PC-9 (cell line): ENCODE results near the gene NUDT15.

ENCODE experiments used
- CTCF ChIP-seq: fragments of 200-600 bp; sonication (generic); conservative IDR thresholded peaks from 2 replicates; pipeline ENCODE4 v1.6.1; 2017; ENCODE audit warnings: mixed run types, antibody characterized with exemption, mild to moderate bottlenecking, moderate library complexity
- EZH2 ChIP-seq: fragments of 200-600 bp; sonication (generic); IDR thresholded peaks from 2 replicates; pipeline ENCODE4 v1.8.0; 2017; ENCODE audit warnings: antibody characterized with exemption, low read depth

- TF ChIP-seq CTCF (no peak), EZH2 (no peak)
Measured at GRCh38 chr13:48040049-48040448, 2.5 kb downstream of the NUDT15 start.
